Activated CD8-positive, alpha-beta memory T cell treated with anti-CD3 and anti-CD28 coated beads, Interleukin-2, amount 50 U/mL, for 1 hour (primary cell): ENCODE data around the gene DSCAML1.
A peak's percentile ranks its signal among the peaks of the same experiment; 100 is the strongest.

Experiments used
- DNase-seq: peaks from one replicate; pipeline ENCODE4 v3.0.0-alpha.2; 2020; ENCODE audit errors: extremely low read depth

The DSCAML1 gene

GRCh38 chr11:117796872-117797529, at the start of gene DSCAML1:
Gene DSCAML1 (minus strand): TSS chr11:117797216. CDS start chr11:117797079, 137 bp downstream.
- no peak for DNase-seq

- DNase-seq = peak; percentile 63
These were observed 46.9 kb upstream of the DSCAML1 start for GRCh38 chr11:117843666-117844484.

- DNase-seq = no peak
These were observed 45.3 kb upstream of the DSCAML1 start for GRCh38 chr11:117842131-117842941.

GRCh38 chr11:117841551-117842031, 44.6 kb upstream of the DSCAML1 start:
- DNase-seq = no peak

GRCh38 chr11:117840881-117841550, 44.0 kb upstream of the DSCAML1 start:
- no peak for DNase-seq

- DNase-seq = no peak
These were observed 43.2 kb upstream of the DSCAML1 start for GRCh38 chr11:117839936-117840813.

- no peak for DNase-seq
These were observed 42.4 kb upstream of the DSCAML1 start for GRCh38 chr11:117839380-117839881.

- no peak for DNase-seq
These were observed 41.9 kb upstream of the DSCAML1 start for GRCh38 chr11:117838901-117839300.

- DNase-seq = no peak
These were observed 40.8 kb upstream of the DSCAML1 start for GRCh38 chr11:117837791-117838190.

- DNase-seq = no peak
These were observed 40.2 kb upstream of the DSCAML1 start for GRCh38 chr11:117837070-117837776.

- no peak for DNase-seq
These were observed 39.3 kb upstream of the DSCAML1 start for GRCh38 chr11:117836077-117836960.

- no peak for DNase-seq
These were observed 38.6 kb upstream of the DSCAML1 start for GRCh38 chr11:117835576-117835975.

GRCh38 chr11:117834838-117835443, 37.9 kb upstream of the DSCAML1 start:
- no peak for DNase-seq

- no peak for DNase-seq
These were observed 37.2 kb upstream of the DSCAML1 start for GRCh38 chr11:117834068-117834810.

GRCh38 chr11:117833401-117833891, 36.4 kb upstream of the DSCAML1 start:
- DNase-seq = no peak

GRCh38 chr11:117832511-117832910, 35.5 kb upstream of the DSCAML1 start:
- no peak for DNase-seq

GRCh38 chr11:117831661-117832415, 34.8 kb upstream of the DSCAML1 start:
- DNase-seq = no peak
